Trophoblast cell (in vitro differentiated cells and primary cell): ENCODE measurements around the gene CSMD2.

ENCODE experiments used
- DNase-seq, 2 donors: peaks; one replicate each; pipeline ENCODE4 v3.0.0-alpha.2; 2016
- H2AFZ ChIP-seq: 2 replicates; pipeline ENCODE4 v1.6.1; 2013; ENCODE audit warnings: low read length, moderate library complexity, mild to moderate bottlenecking; ENCODE audit not compliant: insufficient read depth, poor library complexity
- H2AK5ac ChIP-seq: 2 replicates; pipeline ENCODE4 v1.6.1; 2013; ENCODE audit warnings: mild to moderate bottlenecking, low read length
- H2BK120ac ChIP-seq: 2 replicates; pipeline ENCODE4 v1.6.1; 2013; ENCODE audit warnings: low read length, mild to moderate bottlenecking, moderate library complexity; ENCODE audit not compliant: insufficient read depth, poor library complexity
- H2BK12ac ChIP-seq: 2 replicates; pipeline ENCODE4 v1.6.1; 2013; ENCODE audit warnings: mild to moderate bottlenecking, low read length, moderate library complexity
- H2BK5ac ChIP-seq: 2 replicates; pipeline ENCODE4 v1.6.1; 2013; ENCODE audit warnings: low read length, low read depth, moderate library complexity, mild to moderate bottlenecking; ENCODE audit not compliant: poor library complexity
- H3K14ac ChIP-seq: 2 replicates; pipeline ENCODE4 v1.6.1; 2013; ENCODE audit warnings: mild to moderate bottlenecking, low read length
- H3K18ac ChIP-seq: 2 replicates; pipeline ENCODE4 v1.6.1; 2013; ENCODE audit warnings: mild to moderate bottlenecking, low read length
- H3K23ac ChIP-seq: 2 replicates; pipeline ENCODE4 v1.6.1; 2013; ENCODE audit warnings: low read length
- H3K27ac ChIP-seq: 2 replicates; pipeline ENCODE4 v1.5.1; 2013; ENCODE audit warnings: low read depth, mild to moderate bottlenecking, inconsistent platforms, low read length, moderate library complexity
- H3K27me3 ChIP-seq: 2 replicates; pipeline ENCODE4 v1.6.1; 2013; ENCODE audit warnings: inconsistent platforms, mild to moderate bottlenecking, low read length, moderate library complexity; ENCODE audit not compliant: insufficient read depth
- H3K36me3 ChIP-seq, 2 experiments: 1 replicate in 1 of 2; 2 replicates in 1 of 2; pipeline ENCODE4 v1.6.1; 2013; ENCODE audit warnings: low read length in 2 of 2, mild to moderate bottlenecking in 2 of 2, moderate library complexity in 1 of 2; ENCODE audit not compliant: insufficient read depth in 2 of 2, control insufficient read depth in 1 of 2
- H3K4ac ChIP-seq: 2 replicates; pipeline ENCODE4 v1.6.1; 2013; ENCODE audit warnings: low read depth, mild to moderate bottlenecking, low read length, moderate library complexity
- H3K4me1 ChIP-seq, 2 experiments: 1 replicate in 1 of 2; 2 replicates in 1 of 2; pipeline ENCODE4 v1.6.1; 2013; ENCODE audit warnings: low read length in 2 of 2, mild to moderate bottlenecking in 2 of 2, moderate library complexity in 1 of 2; ENCODE audit not compliant: insufficient read depth in 2 of 2, control insufficient read depth in 1 of 2
- H3K4me2 ChIP-seq: 2 replicates; pipeline ENCODE4 v1.6.1; 2013; ENCODE audit warnings: inconsistent platforms, mild to moderate bottlenecking, low read length, moderate library complexity
- H3K4me3 ChIP-seq: 2 replicates; pipeline ENCODE4 v1.5.1; 2013; ENCODE audit warnings: mild to moderate bottlenecking, low read depth, low read length, inconsistent platforms
- H3K79me1 ChIP-seq: one replicate; pipeline ENCODE4 v1.6.1; 2013; ENCODE audit warnings: low read length
- H3K79me2 ChIP-seq: 2 replicates; pipeline ENCODE4 v1.6.1; 2013; ENCODE audit warnings: low read length, mild to moderate bottlenecking; ENCODE audit not compliant: control insufficient read depth, insufficient read depth, poor library complexity
- H3K9ac ChIP-seq: 2 replicates; pipeline ENCODE4 v1.6.1; 2013; ENCODE audit warnings: mild to moderate bottlenecking, low read length
- H3K9me3 ChIP-seq: 2 replicates; pipeline ENCODE4 v1.6.1; 2013; ENCODE audit warnings: low read depth, mild to moderate bottlenecking, control low read depth, inconsistent platforms, low read length; ENCODE audit not compliant: insufficient read depth
- H4K12ac ChIP-seq: 2 replicates; pipeline ENCODE4 v1.6.1; 2013; ENCODE audit warnings: low read depth, mild to moderate bottlenecking, low read length, moderate library complexity
- H4K8ac ChIP-seq: 2 replicates; pipeline ENCODE4 v1.6.1; 2013; ENCODE audit warnings: low read depth, mild to moderate bottlenecking, low read length, moderate library complexity
- H4K91ac ChIP-seq: one replicate; pipeline ENCODE4 v1.6.1; 2013; ENCODE audit warnings: low read depth, mild to moderate bottlenecking, low read length, moderate library complexity
- WGBS: extraction: QIAGEN DNeasy Blood & Tissue Kit; methylation state at CpG from one replicate; pipeline ENCODE4 v1.1.7; 2013; ENCODE audit warnings: missing lambda C conversion rate; ENCODE audit not compliant: insufficient read length, insufficient coverage; ENCODE audit errors: extremely low coverage; 5-methylcytosine and 5-hydroxymethylcytosine counted together

Gene CSMD2

DNA sequence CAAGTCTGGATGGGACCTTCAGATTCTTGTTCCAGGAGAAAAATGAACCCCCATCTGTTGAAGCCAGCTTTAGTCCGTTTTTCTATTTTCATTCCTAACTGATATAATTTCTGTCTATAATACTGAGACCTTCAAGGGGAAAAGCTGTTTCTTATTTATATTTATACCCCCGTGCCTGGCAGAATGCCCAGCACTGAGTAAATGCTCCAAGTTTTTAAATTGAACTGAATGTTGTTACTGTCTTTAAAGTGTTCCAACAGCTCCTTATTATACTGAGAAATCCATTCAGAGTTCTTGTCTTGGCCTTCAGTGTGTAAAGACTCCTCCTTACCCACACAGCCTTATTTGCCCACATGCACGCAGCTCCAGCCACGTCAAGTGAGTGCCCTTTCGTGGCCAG, 479.8 kb downstream of the CSMD2 start:
- Histone ChIP-seq H3K4me2 (no peak overlapping the region), H2BK12ac (no peak overlapping the region), H3K9ac (no peak overlapping the region), H4K8ac (no peak overlapping the region), H4K91ac (no peak overlapping the region), H3K4ac (no peak overlapping the region), H3K4me1 (no peaks in the 10 kb centered on the region), H3K79me1 (no peaks in the 10 kb centered on the region), H3K27me3 (no peaks in the 10 kb centered on the region), H3K36me3 (peaks cover 0 to 2% of the 10 kb centered on the region in 2 experiments), H4K12ac (no peak overlapping the region), H3K18ac (no peak overlapping the region), H2BK5ac (no peak overlapping the region), H3K27ac (no peak overlapping the region), H3K14ac (no peak overlapping the region), H3K9me3 (peaks cover 3% of the 10 kb centered on the region), H3K23ac (no peak overlapping the region), H3K4me3 (no peak overlapping the region), H2BK120ac (no peak overlapping the region), H2AK5ac (no peak overlapping the region), H3K79me2 (no peaks in the 10 kb centered on the region), H2AFZ (no peak overlapping the region)
- DNase-seq, result no peak
- no CpG with 5 or more reads among the region's 5 CpGs for WGBS

DNA sequence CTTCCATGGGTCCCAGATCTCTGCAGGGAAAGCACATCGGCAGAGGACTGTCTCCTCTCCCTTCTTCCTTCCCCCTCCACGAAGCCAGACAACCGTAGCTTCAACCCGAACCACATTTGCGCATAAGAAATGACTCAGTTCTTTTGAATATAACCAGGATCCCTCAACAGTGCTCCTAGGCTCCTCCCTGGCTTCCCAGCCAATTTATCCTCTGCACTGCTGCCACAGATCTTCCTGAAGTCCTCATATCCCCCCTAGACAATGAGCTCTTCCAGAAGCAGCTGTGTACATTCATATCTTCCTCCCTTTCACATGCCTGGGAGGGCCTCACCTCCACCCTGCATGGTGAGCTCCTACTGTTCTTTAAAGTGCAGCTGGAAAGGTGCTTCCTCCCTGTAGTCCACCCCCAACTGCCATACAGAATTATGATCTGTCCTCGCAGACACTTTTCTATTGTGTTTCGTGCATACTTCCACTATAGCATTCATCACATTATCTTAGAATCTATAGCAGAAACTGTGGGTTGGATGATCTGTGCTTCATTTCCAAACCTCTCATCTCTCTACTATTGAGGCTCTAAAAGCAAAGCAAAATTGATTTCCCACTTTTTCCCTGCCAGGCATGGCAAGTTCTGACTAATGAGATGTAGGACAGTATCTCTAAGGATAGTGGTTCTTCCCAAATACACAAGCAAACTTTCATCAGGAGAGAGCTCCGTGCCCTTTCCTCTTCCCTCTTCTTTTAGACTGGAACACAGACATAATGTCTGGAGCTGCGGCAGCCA, 480.4 kb downstream of the CSMD2 start:
- peaks cover 3% of the 10 kb centered on the region for H3K9me3 ChIP-seq

DNA sequence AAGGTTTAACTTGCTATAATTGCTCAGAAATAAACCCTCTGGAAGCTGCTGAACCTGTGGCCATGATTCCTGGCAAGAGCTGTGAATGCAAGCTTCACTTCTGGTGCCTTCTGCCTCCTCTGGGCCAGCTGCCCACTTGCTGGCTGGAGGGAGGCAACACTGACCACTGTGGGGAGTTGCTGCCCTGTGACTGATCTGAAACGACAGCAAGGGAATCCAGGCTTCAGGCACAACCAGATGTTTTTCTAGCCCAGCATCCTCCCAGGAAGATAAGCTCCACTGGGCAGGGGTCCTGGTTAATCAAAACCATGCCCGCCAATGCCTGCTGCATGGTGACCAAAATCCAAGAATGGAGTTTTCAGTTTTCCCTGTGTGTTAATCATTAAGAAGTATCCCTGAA, 481.1 kb downstream of the CSMD2 start:
- no peak overlapping the region for H4K8ac ChIP-seq
- no peak overlapping the region for H3K27ac ChIP-seq
- H2BK12ac ChIP-seq, result no peak overlapping the region
- no peak overlapping the region for H2AFZ ChIP-seq
- H3K4me1 ChIP-seq, result no peaks in the 10 kb centered on the region
- no peak overlapping the region for H2BK120ac ChIP-seq
- H3K79me1 ChIP-seq, result no peaks in the 10 kb centered on the region
- H3K9ac ChIP-seq, result no peak overlapping the region
- no CpG with 5 or more reads among the region's 2 CpGs for WGBS
- H3K4ac ChIP-seq, result no peak overlapping the region
- H3K14ac ChIP-seq, result no peak overlapping the region
- H3K9me3 ChIP-seq, result peaks cover 3% of the 10 kb centered on the region
- no peak overlapping the region for H4K12ac ChIP-seq
- H2BK5ac ChIP-seq, result no peak overlapping the region
- no peak overlapping the region for H4K91ac ChIP-seq
- DNase-seq, result no peak
- H3K4me3 ChIP-seq, result no peak overlapping the region
- H3K23ac ChIP-seq, result no peak overlapping the region
- no peaks in the 10 kb centered on the region for H3K27me3 ChIP-seq
- H3K36me3 ChIP-seq, result peaks cover 0 to 2% of the 10 kb centered on the region in 2 experiments
- no peaks in the 10 kb centered on the region for H3K79me2 ChIP-seq
- H3K18ac ChIP-seq, result no peak overlapping the region
- H2AK5ac ChIP-seq, result no peak overlapping the region
- no peak overlapping the region for H3K4me2 ChIP-seq

More for the DNA sequence above, 480.4 kb downstream of the CSMD2 start:
- H4K91ac ChIP-seq, result no peak overlapping the region
- no peak overlapping the region for H3K18ac ChIP-seq
- no peak overlapping the region for H3K27ac ChIP-seq
- H3K4ac ChIP-seq, result no peak overlapping the region
- no peaks in the 10 kb centered on the region for H3K4me1 ChIP-seq
- no peak overlapping the region for H3K23ac ChIP-seq
- H2AFZ ChIP-seq, result no peak overlapping the region
- H3K9ac ChIP-seq, result no peak overlapping the region
- no peak overlapping the region for H2AK5ac ChIP-seq
- no peaks in the 10 kb centered on the region for H3K79me1 ChIP-seq
- H4K8ac ChIP-seq, result no peak overlapping the region
- no peak overlapping the region for H2BK120ac ChIP-seq
- no peak overlapping the region for H3K4me3 ChIP-seq
- H3K27me3 ChIP-seq, result no peaks in the 10 kb centered on the region
- no peak overlapping the region for H3K14ac ChIP-seq
- DNase-seq, result no peak
- H3K4me2 ChIP-seq, result no peak overlapping the region
- no CpG with 5 or more reads among the region's 9 CpGs for WGBS
- H2BK5ac ChIP-seq, result no peak overlapping the region
- no peaks in the 10 kb centered on the region for H3K79me2 ChIP-seq
- peaks cover 0 to 2% of the 10 kb centered on the region in 2 experiments for H3K36me3 ChIP-seq
- no peak overlapping the region for H2BK12ac ChIP-seq
- no peak overlapping the region for H4K12ac ChIP-seq

DNA sequence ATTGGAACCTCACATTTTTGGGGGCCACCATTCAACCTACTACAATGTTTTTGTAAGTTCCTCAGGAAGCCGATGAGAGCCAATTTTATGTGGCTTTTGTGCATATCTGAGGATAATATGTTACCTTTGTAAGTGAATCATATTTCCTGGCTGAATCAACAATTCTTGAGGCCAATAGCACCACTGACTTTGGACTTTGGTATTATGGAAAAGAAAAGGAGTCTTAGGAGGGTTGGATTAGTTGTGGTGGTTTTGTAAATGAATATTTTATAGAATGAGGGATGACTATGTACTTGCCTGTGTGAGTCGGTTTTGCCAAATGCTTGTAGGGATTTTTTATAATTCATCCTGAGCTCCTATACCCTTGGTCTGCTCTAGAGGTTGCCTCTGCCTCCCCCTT, 482.7 kb downstream of the CSMD2 start:
- Histone ChIP-seq H3K27me3 (no peaks in the 10 kb centered on the region), H2BK5ac (no peak overlapping the region), H3K79me2 (no peaks in the 10 kb centered on the region), H2BK12ac (no peak overlapping the region), H2AFZ (no peak overlapping the region), H3K4ac (no peak overlapping the region), H3K4me1 (no peaks in the 10 kb centered on the region), H3K9ac (no peak overlapping the region), H4K91ac (no peak overlapping the region), H4K12ac (no peak overlapping the region), H3K4me3 (no peak overlapping the region), H4K8ac (no peak overlapping the region), H3K36me3 (peaks cover 0 to 2% of the 10 kb centered on the region in 2 experiments), H3K14ac (no peak overlapping the region), H2AK5ac (no peak overlapping the region), H3K27ac (no peak overlapping the region), H3K23ac (no peak overlapping the region), H2BK120ac (no peak overlapping the region), H3K4me2 (no peak overlapping the region), H3K79me1 (no peaks in the 10 kb centered on the region), H3K9me3 (peaks cover 3% of the 10 kb centered on the region), H3K18ac (no peak overlapping the region)
- no peak for DNase-seq
- WGBS, result no CpG with 5 or more reads among the region's 2 CpGs
